ENCODE data around the gene IL17REL. TPM values are rescaled to one million over a fixed set of nuclear protein-coding genes. Genes with fewer than 3 reads are reported as not detected.

Gene IL17REL
- total RNA-seq, 1 experiment from 2014 or later, result not detected

- Histone ChIP-seq H3K9me3 (peaks cover 5% of the 10 kb centered on the region; the same call in 1 of the 2 replicates), H3K27me3 (replicated peaks; ENCODE audit: control insufficient read depth, insufficient read depth, low read length) (no peaks in the 10 kb centered on the region), H3K4me3 (ENCODE audit: low read depth, low read length) (no peak overlapping the region), H3K36me3 (ENCODE audit: control insufficient read depth, insufficient read depth, low read length) (no peaks in the 10 kb centered on the region; the same call in 1 of the 2 replicates), H3K4me1 (no peaks in the 10 kb centered on the region)
- ChIA-PET CTCF (interaction anchor here (0.7 kb wide), 1 partner anchor 51 kb away, joined by 3 read pairs; no protein-coding TSS in a partner anchor), POLR2A (no interaction called here)
- no peaks in the 10 kb centered on the region for H3K36me3 Mint-ChIP-seq (ENCODE audit: insufficient read depth, unreplicated experiment)
- no peaks in the 10 kb centered on the region for H3K27me3 Mint-ChIP-seq (ENCODE audit: insufficient read depth, unreplicated experiment)
- no TSS peak for BruUV-seq (replicated peaks)
- DNase-seq, result peak; percentile 36 to 49
- H3K4me3 Mint-ChIP-seq (ENCODE audit: unreplicated experiment), result no peak overlapping the region
- intact Hi-C loops (cut with micrococcal nuclease; ENCODE audit: unreplicated experiment), result loop anchor here (10.0 kb wide), 1 partner anchor 55 kb away; no protein-coding TSS in a partner anchor
- no peaks in the 10 kb centered on the region for H3K4me1 Mint-ChIP-seq (ENCODE audit: low read depth, unreplicated experiment)
- TF ChIP-seq, protein P1, sequence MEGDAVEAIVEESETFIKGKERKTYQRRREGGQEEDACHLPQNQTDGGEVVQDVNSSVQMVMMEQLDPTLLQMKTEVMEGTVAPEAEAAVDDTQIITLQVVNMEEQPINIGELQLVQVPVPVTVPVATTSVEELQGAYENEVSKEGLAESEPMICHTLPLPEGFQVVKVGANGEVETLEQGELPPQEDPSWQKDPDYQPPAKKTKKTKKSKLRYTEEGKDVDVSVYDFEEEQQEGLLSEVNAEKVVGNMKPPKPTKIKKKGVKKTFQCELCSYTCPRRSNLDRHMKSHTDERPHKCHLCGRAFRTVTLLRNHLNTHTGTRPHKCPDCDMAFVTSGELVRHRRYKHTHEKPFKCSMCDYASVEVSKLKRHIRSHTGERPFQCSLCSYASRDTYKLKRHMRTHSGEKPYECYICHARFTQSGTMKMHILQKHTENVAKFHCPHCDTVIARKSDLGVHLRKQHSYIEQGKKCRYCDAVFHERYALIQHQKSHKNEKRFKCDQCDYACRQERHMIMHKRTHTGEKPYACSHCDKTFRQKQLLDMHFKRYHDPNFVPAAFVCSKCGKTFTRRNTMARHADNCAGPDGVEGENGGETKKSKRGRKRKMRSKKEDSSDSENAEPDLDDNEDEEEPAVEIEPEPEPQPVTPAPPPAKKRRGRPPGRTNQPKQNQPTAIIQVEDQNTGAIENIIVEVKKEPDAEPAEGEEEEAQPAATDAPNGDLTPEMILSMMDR (IDR thresholded peaks at IDR 0.05; ENCODE audit: insufficient read depth in 1 of 2, low read depth in 1 of 2, low read length in 1 of 2, severe bottlenecking in 1 of 2, unreplicated experiment in 1 of 2), result peak; percentile 32 to 40
- H3K9me3 Mint-ChIP-seq (ENCODE audit: unreplicated experiment), result peaks cover 12% of the 10 kb centered on the region
- H3K27ac Mint-ChIP-seq (ENCODE audit: unreplicated experiment), result no peak overlapping the region
Measured at GRCh38 chr22:49979587-49980264, 32.8 kb downstream of the IL17REL start.

GRCh38 chr22:49977578-49977977, 35.0 kb downstream of the IL17REL start:
- BruUV-seq (replicated peaks), result no TSS peak
- Histone ChIP-seq H3K9me3 (peaks cover 5% of the 10 kb centered on the region; the same call in 1 of the 2 replicates), H3K27me3 (replicated peaks; ENCODE audit: control insufficient read depth, insufficient read depth, low read length) (no peaks in the 10 kb centered on the region), H3K4me3 (ENCODE audit: low read depth, low read length) (no peak overlapping the region), H3K36me3 (ENCODE audit: control insufficient read depth, insufficient read depth, low read length) (no peaks in the 10 kb centered on the region; the same call in 1 of the 2 replicates), H3K4me1 (no peaks in the 10 kb centered on the region)
- no peak overlapping the region for H3K27ac Mint-ChIP-seq (ENCODE audit: unreplicated experiment)
- no peaks in the 10 kb centered on the region for H3K36me3 Mint-ChIP-seq (ENCODE audit: insufficient read depth, unreplicated experiment)
- POLR2A ChIA-PET, result no interaction called here
- intact Hi-C loops (cut with micrococcal nuclease; ENCODE audit: unreplicated experiment), result no loop called here
- TF ChIP-seq, protein P1 (IDR thresholded peaks at IDR 0.05; ENCODE audit: insufficient read depth in 1 of 2, low read depth in 1 of 2, low read length in 1 of 2, severe bottlenecking in 1 of 2, unreplicated experiment in 1 of 2), result no peak
- CTCF ChIA-PET, result no interaction called here
- no peaks in the 10 kb centered on the region for H3K27me3 Mint-ChIP-seq (ENCODE audit: insufficient read depth, unreplicated experiment)
- peaks cover 12% of the 10 kb centered on the region for H3K9me3 Mint-ChIP-seq (ENCODE audit: unreplicated experiment)
- no peak overlapping the region for H3K4me3 Mint-ChIP-seq (ENCODE audit: unreplicated experiment)
- no peak for DNase-seq
- no peaks in the 10 kb centered on the region for H3K4me1 Mint-ChIP-seq (ENCODE audit: low read depth, unreplicated experiment)

DNA sequence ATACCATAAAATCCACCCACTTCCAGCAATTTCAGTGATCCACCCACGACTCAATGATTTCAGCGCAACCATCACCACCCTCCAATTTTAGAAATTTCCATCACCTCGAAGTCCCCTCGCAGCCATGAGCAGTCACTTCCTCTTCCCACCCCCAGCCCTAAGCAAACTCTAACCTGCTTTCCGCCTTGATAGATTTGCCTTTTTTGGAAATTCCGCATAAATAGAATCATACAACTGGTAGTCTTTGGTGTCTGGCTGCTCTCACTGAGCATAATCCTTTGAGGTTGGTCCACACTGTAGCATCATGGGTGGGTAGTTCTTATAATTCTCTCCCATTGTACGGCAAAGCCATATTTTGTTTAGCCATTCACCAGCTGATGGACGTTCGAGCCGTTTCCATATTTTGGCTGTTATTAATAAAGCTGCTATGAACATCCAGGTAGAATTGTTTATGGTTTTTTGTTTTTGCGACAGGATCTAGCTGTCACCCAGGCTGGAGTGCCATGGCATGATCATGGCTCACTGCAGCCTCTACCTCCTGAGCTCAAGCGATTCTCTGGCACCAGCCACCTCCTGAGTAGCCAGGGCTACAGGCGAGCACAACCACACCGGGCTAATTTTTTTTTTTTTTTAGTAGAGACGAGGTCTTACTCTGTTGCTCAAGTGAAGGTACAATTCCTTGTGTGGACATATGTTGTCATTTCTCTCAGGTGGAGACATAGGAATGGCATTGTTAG, 36.0 kb downstream of the IL17REL start:
- intact Hi-C loops (cut with micrococcal nuclease; ENCODE audit: unreplicated experiment), result no loop called here
- Mint-ChIP-seq H3K36me3 (ENCODE audit: insufficient read depth, unreplicated experiment) (no peaks in the 10 kb centered on the region), H3K27ac (ENCODE audit: unreplicated experiment) (no peak overlapping the region), H3K27me3 (ENCODE audit: insufficient read depth, unreplicated experiment) (no peaks in the 10 kb centered on the region), H3K9me3 (ENCODE audit: unreplicated experiment) (peaks cover 12% of the 10 kb centered on the region), H3K4me1 (ENCODE audit: low read depth, unreplicated experiment) (no peaks in the 10 kb centered on the region), H3K4me3 (ENCODE audit: unreplicated experiment) (no peak overlapping the region)
- H3K36me3 ChIP-seq (ENCODE audit: control insufficient read depth, insufficient read depth, low read length), result no peaks in the 10 kb centered on the region; the same call in 1 of the 2 replicates
- peaks cover 5% of the 10 kb centered on the region; the same call in 1 of the 2 replicates for H3K9me3 ChIP-seq
- DNase-seq, result no peak
- no peak overlapping the region for H3K4me3 ChIP-seq (ENCODE audit: low read depth, low read length)
- ChIA-PET CTCF (interaction anchor here (0.6 kb wide), 1 partner anchor 40 kb away, joined by 5 read pairs; no protein-coding TSS in a partner anchor), POLR2A (no interaction called here)
- TF ChIP-seq, protein P1 (IDR thresholded peaks at IDR 0.05; ENCODE audit: insufficient read depth in 1 of 2, low read depth in 1 of 2, low read length in 1 of 2, severe bottlenecking in 1 of 2, unreplicated experiment in 1 of 2), result no peak
- no peaks in the 10 kb centered on the region for H3K27me3 ChIP-seq (replicated peaks; ENCODE audit: control insufficient read depth, insufficient read depth, low read length)
- H3K4me1 ChIP-seq, result no peaks in the 10 kb centered on the region
- BruUV-seq (replicated peaks), result no TSS peak

Measured in Caco-2 (cell line).